GM19455 (cell line): ENCODE results near the gene SPIN1.
"Not testable (repeated sequence)": the region's sequence is repeated elsewhere in the genome, so short reads cannot be mapped to it uniquely, and the experiment has no call there.

ENCODE experiments used
- ATAC-seq: cut with Tn5 transposase; IDR thresholded peaks from one replicate; pipeline ENCODE4 v1.9.1; 2021; ENCODE audit not compliant: unreplicated experiment

SPIN1 gene

DNA sequence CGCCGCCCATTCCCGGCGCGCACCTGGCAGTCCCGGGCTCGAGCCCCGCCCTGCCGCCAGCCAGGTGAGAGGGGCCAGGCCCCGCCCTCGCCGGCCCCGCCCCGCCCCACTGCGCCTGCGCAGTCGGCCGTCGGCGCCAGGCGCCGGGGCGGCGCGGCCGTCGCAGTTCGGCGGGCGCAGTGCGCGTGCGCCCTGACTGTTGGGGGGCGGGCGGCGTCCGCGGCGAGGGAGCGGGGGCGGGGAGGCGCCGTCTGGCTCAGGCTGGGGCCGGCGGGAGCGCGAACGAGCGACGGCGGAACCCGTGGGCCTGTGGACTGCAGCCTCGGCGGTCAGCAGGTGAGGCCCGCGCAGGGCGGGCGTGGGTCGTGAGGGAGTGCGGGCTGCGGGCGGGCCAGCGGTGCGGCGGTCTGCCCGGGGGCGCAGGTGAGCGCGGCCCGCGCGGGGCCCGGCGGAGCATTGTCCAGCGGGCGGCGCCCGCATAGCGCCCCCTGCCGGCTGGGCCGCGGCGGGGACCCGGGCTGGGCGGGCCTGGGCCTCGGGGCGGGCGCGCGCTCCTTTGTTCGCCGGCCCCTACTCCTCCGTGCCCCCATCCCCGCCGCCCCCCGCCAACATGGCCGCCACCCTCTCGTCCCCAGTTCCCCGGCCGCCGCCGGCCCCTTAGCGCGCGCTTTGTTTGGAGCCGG, at the start of gene SPIN1:
Gene SPIN1, plus strand, starts transcription at position 242 of the 683 bp plus-strand sequence. CDS start 38,096 bp downstream, outside the sequence.
- ATAC-seq, result peak; percentile 84

DNA sequence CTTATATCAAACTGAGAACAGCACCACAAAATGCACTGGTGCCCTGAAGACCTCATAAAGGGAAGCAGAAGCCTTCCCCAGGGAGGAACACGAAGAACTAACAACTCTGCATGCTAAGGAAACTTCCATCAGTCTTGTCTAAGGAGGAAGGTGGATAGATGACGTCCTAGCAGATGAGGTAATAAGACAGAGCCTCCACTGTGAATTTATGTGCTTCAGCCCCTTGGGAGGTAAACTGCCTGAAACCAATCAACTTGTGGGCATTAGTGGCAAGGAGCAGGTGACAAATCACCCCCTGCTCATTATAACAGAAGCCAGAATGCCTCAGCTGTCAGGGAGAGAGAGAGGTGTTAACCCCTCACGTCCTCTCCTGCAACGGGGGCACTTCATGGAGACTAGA, 48.9 kb upstream of the SPIN1 start:
- no peak for ATAC-seq

GRCh38 chr9:88342246-88342645, 46.0 kb upstream of the SPIN1 start:
- no peak for ATAC-seq

- no peak for ATAC-seq
Measured at GRCh38 chr9:88344013-88344412, 44.2 kb upstream of the SPIN1 start.

DNA sequence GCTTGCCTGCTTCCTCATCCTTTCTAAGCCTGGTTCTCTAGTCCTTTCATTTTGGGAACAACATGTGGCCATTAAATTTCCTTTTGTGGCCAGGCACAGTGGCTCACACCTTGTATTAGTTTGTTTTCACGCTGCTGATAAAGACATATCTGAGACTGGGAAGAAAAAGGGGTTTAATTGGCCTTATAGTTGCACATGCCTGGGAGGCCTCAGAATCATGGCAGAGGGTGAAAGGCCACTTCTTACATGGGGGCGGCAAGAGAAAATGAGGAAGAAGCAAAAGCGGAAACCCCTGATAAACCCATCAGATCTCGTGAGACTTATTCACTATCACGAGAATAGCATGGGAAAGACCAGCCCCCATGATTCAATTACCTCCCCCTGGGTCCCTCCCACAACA, 37.9 kb upstream of the SPIN1 start:
- not testable (repeated sequence) for ATAC-seq

DNA sequence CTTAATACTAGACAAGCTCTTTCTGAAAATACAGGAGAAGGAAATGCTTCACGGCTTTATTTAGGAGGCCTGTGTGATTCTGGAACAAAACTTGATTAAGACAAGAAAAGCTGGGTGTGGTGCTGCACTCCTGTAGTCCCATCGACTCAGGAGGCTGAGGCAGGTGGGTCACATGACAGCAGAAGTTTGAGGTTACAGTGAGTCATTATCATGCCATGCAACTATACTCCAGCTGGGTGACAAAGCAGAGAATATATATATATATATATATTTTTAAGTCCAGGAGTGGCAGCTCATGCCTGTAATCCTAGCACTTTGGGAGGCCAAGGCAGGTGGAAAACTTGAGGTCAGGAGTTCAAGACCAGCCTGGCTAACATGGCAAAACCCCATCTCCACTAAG, 33.1 kb upstream of the SPIN1 start:
- no peak for ATAC-seq

- ATAC-seq, result not testable (repeated sequence)
Measured at GRCh38 chr9:88357250-88357649, 31.0 kb upstream of the SPIN1 start.

- no peak for ATAC-seq
Measured at GRCh38 chr9:88358723-88359122, 29.5 kb upstream of the SPIN1 start.

- ATAC-seq, result no peak
Measured at GRCh38 chr9:88359974-88360373, 28.3 kb upstream of the SPIN1 start.

- ATAC-seq, result no peak
Measured at GRCh38 chr9:88362681-88363080, 25.6 kb upstream of the SPIN1 start.

DNA sequence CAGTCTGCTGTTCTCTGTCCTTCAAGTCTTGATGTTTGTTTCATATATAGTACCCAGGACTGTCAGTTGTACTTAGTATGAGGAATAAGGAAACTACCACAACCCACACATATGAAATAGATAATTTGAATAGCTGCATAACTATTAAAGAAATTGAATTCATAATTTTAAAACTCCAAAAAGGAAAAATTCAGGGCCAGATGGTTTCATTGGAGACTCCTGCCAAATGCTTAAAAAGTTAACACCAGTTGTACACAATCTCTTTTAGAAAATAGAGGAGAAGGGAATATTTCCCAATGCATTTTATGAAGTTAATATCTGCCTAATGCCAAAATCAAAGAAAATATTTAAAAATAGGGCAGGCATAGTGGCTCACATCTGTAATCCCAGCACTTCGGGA, 24.6 kb upstream of the SPIN1 start:
- ATAC-seq, result no peak

DNA sequence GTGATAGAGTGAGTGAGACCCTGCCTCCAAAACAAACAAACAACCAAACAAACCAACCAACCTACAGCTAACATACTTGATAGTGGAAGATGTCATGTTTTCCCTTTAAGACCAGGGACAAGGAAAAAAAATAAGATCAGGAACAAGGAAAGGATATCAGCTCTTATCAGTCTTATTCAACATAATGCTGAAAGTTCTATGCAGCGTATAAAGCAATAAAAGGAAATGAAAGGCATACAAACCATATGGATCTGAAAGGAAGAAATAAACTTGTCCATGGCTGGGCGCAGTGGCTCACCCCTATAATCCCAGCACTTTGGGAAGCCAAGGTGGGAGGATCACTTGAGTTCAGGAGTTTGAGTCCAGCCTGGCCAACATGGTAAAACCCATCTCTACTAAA, 23.5 kb upstream of the SPIN1 start:
- ATAC-seq, result no peak

DNA sequence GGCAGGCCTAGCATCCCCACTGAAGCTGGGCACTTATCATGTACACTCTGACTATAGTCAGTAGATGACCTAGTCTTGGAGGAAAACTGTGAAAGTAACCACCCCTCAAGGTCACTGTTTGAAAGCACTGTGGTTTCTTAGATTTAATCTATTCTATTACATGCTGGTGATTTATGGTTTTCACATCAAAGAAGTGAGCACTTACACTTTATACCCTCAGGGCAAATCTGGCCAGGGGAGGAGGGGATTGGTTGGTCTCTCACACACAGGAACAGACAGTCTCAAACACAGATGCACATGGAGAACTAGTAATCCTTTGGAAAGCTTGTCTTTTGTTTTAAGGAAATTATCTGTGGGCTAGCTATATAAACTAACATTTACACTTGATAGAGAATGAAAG, 17.9 kb upstream of the SPIN1 start:
- ATAC-seq, result no peak

DNA sequence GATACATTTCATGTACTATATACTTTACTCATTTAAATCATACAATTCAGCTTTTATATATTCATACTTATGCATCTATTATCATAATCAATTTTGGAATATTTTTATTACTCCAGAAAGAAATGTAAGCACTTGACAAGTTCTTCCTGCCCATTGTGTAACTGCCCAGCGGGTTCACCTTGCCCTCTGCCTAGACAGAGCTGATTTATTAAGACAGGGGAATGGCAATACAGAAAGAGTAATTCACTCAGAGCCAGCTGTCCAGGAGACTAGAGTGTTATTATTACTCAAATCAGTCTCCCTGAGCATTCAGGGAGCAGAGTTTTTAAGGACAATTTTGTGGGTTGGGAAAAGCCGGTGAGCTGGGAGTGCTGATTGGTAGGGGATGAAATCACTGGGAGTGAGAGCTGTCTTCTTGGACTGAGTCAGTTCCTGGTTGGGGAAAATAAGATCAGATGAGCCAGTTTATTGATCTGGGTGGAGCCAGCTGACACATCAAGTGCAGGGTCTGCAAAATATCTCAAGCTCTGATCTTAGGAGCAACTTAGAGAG, 16.1 kb upstream of the SPIN1 start:
- ATAC-seq, result no peak

DNA sequence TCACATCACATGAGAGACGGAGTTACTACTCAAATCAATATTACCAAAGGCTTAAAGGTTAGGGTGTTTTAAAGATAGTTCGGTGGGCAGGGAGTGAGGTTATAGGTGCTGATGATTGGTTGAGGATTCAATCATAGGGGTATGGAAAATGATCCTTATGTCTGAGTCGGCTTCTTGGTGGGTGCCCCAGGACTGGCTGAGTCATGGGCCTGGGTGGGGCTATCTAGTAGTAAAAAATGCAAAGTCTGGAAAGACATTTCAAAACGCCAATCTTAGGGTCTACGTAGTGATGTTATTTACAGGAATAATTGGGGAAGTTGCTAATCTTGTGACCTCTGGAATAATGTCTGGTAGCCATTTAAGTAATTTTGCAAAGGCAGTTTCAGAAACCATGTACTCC, 15.2 kb upstream of the SPIN1 start:
- ATAC-seq, result no peak

GRCh38 chr9:88378317-88378716, 9.9 kb upstream of the SPIN1 start:
- no peak for ATAC-seq

DNA sequence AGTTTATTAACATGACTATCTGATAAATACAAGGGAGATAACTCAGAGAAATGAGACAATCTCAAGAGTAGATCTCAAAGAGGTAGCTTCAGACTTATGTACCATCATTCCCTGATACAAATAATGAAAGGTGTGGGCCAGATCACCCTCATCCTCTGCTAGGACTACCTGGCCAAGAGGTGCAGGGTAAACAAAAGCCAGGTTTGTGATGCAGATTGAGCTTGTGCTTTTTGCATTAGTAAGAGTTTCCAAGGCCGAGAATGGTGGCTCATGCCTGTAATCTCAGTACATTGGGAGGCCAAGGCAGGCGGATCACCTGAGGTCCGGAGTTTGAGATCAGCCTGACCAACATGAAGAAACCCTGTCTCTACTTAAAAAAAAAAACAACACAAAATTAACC, 8.9 kb upstream of the SPIN1 start:
- no peak for ATAC-seq

GRCh38 chr9:88380118-88380517, 8.1 kb upstream of the SPIN1 start:
- ATAC-seq, result no peak

- ATAC-seq, result not testable (repeated sequence)
Measured at GRCh38 chr9:88381322-88381721, 6.9 kb upstream of the SPIN1 start.

GRCh38 chr9:88383176-88383575, 5.1 kb upstream of the SPIN1 start:
- no peak for ATAC-seq

DNA sequence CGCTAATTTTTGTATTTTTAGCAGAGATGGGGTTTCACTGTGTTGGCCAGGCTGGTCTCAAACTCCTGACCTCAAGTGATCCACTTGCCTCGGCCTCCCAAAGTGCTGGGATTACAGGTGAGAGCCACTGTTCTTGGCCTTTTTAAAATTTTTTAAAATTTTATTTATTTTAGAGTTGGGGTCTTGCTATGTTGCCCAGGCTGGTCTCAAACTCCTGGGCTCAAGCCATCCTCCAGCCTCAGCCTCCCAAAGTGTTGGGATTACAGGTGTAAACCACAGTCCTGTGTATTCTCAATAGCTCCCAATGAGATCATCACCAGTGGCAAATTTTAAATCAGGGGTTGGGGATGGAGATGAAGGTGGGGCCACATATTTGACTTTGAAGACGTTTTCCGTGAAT, 2.1 kb upstream of the SPIN1 start:
- not testable (repeated sequence) for ATAC-seq

DNA sequence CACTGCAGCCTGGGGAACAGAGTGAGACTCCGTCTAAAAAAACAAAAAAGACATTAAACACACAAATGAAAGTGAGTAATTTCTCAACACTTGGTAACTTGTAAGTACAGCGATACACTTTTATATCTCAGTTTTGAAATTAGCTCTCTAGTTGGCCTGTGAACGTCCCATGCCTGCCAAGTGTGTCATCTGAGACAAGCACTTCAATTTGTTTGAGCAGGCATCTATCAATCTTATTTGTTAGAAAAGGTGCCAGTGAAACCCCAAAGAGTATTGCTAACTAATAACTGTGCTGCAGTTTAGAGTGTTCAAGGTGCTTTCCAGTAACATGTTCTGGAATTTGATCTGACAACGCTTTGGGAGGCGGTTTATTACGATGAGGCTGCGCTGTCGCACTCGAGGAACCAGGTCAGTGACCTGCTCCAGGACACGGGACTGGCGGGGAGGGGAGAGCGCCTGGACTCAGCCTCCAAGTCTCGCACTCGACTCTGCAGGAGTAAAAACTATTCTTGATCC, 1.1 kb upstream of the SPIN1 start:
- no peak for ATAC-seq
